CD4-positive, CD25-positive, alpha-beta regulatory T cell (primary cell): Measurements from ENCODE around the gene FAAP20. TPM values are rescaled to one million over a fixed set of nuclear protein-coding genes. Genes with fewer than 3 reads are reported as not detected.

Experiments used
- ATAC-seq, 2 donors: fragments of 150-1000 bp; cut with Tn5 transposase; one replicate each; pipeline ENCODE4 v1.10.0; 2021; ENCODE audit warnings: low read depth in 2 of 2, moderate number of reproducible peaks in 2 of 2, moderate library complexity in 1 of 2
- DNase-seq, 3 donors: peaks; one replicate each; pipeline versions ENCODE4 v3.0.0 to v3.0.0-alpha.2; 2012 to 2022; ENCODE audit warnings: mixed read lengths in 1 of 3
- H3K27ac ChIP-seq: one replicate; pipeline ENCODE4 v1.7.0; 2013; ENCODE audit warnings: mild to moderate bottlenecking, low read length; ENCODE audit not compliant: insufficient read depth, poor library complexity, severe bottlenecking
- H3K27me3 ChIP-seq: one replicate; pipeline ENCODE4 v1.7.0; 2013; ENCODE audit warnings: low read length; ENCODE audit not compliant: control insufficient read depth, insufficient read depth
- H3K36me3 ChIP-seq: one replicate; pipeline ENCODE4 v1.7.0; 2013; ENCODE audit warnings: mild to moderate bottlenecking, low read length, moderate library complexity; ENCODE audit not compliant: control insufficient read depth, insufficient read depth
- H3K4me1 ChIP-seq: 2 replicates; pipeline ENCODE4 v1.7.0; 2013; ENCODE audit warnings: mild to moderate bottlenecking, low read length; ENCODE audit not compliant: insufficient read depth, control insufficient read depth, poor library complexity, severe bottlenecking
- H3K4me3 ChIP-seq: one replicate; pipeline ENCODE4 v1.7.0; 2013; ENCODE audit warnings: low read depth, mild to moderate bottlenecking, low read length, moderate library complexity
- H3K9me3 ChIP-seq, 2 experiments: 1 replicate in 1 of 2; 2 replicates in 1 of 2; pipeline ENCODE4 v1.7.0; 2013; ENCODE audit warnings: low read length in 2 of 2, mild to moderate bottlenecking in 1 of 2, moderate library complexity in 1 of 2; ENCODE audit not compliant: control insufficient read depth in 2 of 2
- H3K27ac Mint-ChIP-seq, 3 donors: one replicate each; pipeline ENCODE4 v1.8.0; 2020 to 2022; ENCODE audit warnings: mild to moderate bottlenecking in 3 of 3, mixed read lengths in 3 of 3, moderate library complexity in 2 of 3
- H3K27me3 Mint-ChIP-seq: one replicate; pipeline ENCODE4 v1.8.0; 2022; ENCODE audit warnings: mild to moderate bottlenecking, mixed read lengths
- H3K36me3 Mint-ChIP-seq: one replicate; pipeline ENCODE4 v1.8.0; 2020; ENCODE audit warnings: mixed read lengths
- H3K4me1 Mint-ChIP-seq, 4 donors: one replicate each; pipeline ENCODE4 v1.8.0; 2020 to 2022; ENCODE audit warnings: mixed read lengths in 4 of 4, mild to moderate bottlenecking in 1 of 4
- H3K4me3 Mint-ChIP-seq, 4 donors: one replicate each; pipeline ENCODE4 v1.8.0; 2020 to 2022; ENCODE audit warnings: mild to moderate bottlenecking in 4 of 4, mixed read lengths in 4 of 4, moderate library complexity in 3 of 4
- H3K9me3 Mint-ChIP-seq, 7 donors: one replicate each; pipeline ENCODE4 v1.8.0; 2020 to 2022; ENCODE audit warnings: mixed read lengths in 7 of 7, mild to moderate bottlenecking in 3 of 7, moderate library complexity in 2 of 7
- polyA plus RNA-seq, 4 donors: library from polyadenylated mRNA; unstranded; fragments of 300-500 nt; fragmentation: Illumina TruSeq; gene quantifications; one replicate each; pipeline ENCODE4 v1.2.3, GENCODE V29; 2021
- total RNA-seq: library from RNA; stranded (reverse); gene quantifications from one replicate; pipeline ENCODE4 v1.2.3, GENCODE V29; 2022

The FAAP20 gene
- total and polyA plus RNA-seq, 5 donors from 2014 or later = 40.0 to 66.5 (median 45.4) TPM

- peaks cover 16% of the 10 kb centered on the region for H3K4me1 ChIP-seq
- H3K9me3 ChIP-seq = no peaks in the 10 kb centered on the region
- H3K4me3 ChIP-seq = no peak overlapping the region
- H3K4me3 Mint-ChIP-seq = peak overlapping the region in 1 of 4 donors; percentile 21
- peaks cover 0 to 7% (median 0%) of the 10 kb centered on the region in 4 donors for H3K4me1 Mint-ChIP-seq
- H3K27ac Mint-ChIP-seq = no peak overlapping the region
- no peaks in the 10 kb centered on the region for H3K27me3 Mint-ChIP-seq
- H3K27ac ChIP-seq = no peak overlapping the region
- H3K36me3 ChIP-seq = no peaks in the 10 kb centered on the region
- no peaks in the 10 kb centered on the region for H3K36me3 Mint-ChIP-seq
- H3K27me3 ChIP-seq = no peaks in the 10 kb centered on the region
- ATAC-seq = no peak
- DNase-seq = no peak
- peaks cover 0 to 2% (median 0%) of the 10 kb centered on the region in 7 donors for H3K9me3 Mint-ChIP-seq
Observed at GRCh38 chr1:2206813-2207487, 12.4 kb upstream of the FAAP20 start.

- Histone ChIP-seq H3K27ac (peak overlapping the region; percentile 67), H3K4me1 (peaks cover 16% of the 10 kb centered on the region), H3K4me3 (no peak overlapping the region), H3K9me3 (no peaks in the 10 kb centered on the region), H3K27me3 (no peaks in the 10 kb centered on the region), H3K36me3 (no peaks in the 10 kb centered on the region)
- H3K4me1 Mint-ChIP-seq = peaks cover 0 to 10% (median 0%) of the 10 kb centered on the region in 4 donors
- no peaks in the 10 kb centered on the region for H3K27me3 Mint-ChIP-seq
- peaks cover 0 to 2% (median 0%) of the 10 kb centered on the region in 7 donors for H3K9me3 Mint-ChIP-seq
- no peak overlapping the region for H3K27ac Mint-ChIP-seq
- H3K36me3 Mint-ChIP-seq = no peaks in the 10 kb centered on the region
- DNase-seq = peak; percentile 91 to 92 (median 92)
- H3K4me3 Mint-ChIP-seq = peak overlapping the region; percentile 15 to 73 (median 44)
- peak; percentile 88 for ATAC-seq
Observed at GRCh38 chr1:2205191-2205952, 10.8 kb upstream of the FAAP20 start.

- no peaks in the 10 kb centered on the region for H3K27me3 ChIP-seq
- Mint-ChIP-seq H3K27me3 (no peaks in the 10 kb centered on the region), H3K27ac (no peak overlapping the region), H3K9me3 (peaks cover 0 to 2% (median 0%) of the 10 kb centered on the region in 7 donors), H3K4me1 (peaks cover 0 to 15% (median 2%) of the 10 kb centered on the region in 4 donors), H3K4me3 (peak overlapping the region in 2 of 4 donors; percentile 24 to 69), H3K36me3 (no peaks in the 10 kb centered on the region)
- no peaks in the 10 kb centered on the region for H3K9me3 ChIP-seq
- H3K36me3 ChIP-seq = no peaks in the 10 kb centered on the region
- H3K27ac ChIP-seq = peak overlapping the region; percentile 61
- ATAC-seq (peak; percentile 6 to 28), DNase-seq (peak in 1 of 3 donors; percentile 68)
- no peak overlapping the region for H3K4me3 ChIP-seq
- H3K4me1 ChIP-seq = peaks cover 18% of the 10 kb centered on the region
Observed at GRCh38 chr1:2204415-2205190, 10.0 kb upstream of the FAAP20 start.

- no peak for DNase-seq
- Histone ChIP-seq H3K27ac (peak overlapping the region; percentile 61), H3K4me1 (peaks cover 25% of the 10 kb centered on the region), H3K36me3 (no peaks in the 10 kb centered on the region), H3K4me3 (no peak overlapping the region), H3K9me3 (no peaks in the 10 kb centered on the region), H3K27me3 (no peaks in the 10 kb centered on the region)
- Mint-ChIP-seq H3K4me3 (peak overlapping the region in 1 of 4 donors; percentile 24), H3K36me3 (no peaks in the 10 kb centered on the region), H3K27me3 (no peaks in the 10 kb centered on the region), H3K9me3 (no peaks in the 10 kb centered on the region), H3K4me1 (peaks cover 0 to 23% (median 9%) of the 10 kb centered on the region in 4 donors), H3K27ac (no peak overlapping the region)
- no peak for ATAC-seq
Observed at GRCh38 chr1:2203671-2204414, 9.3 kb upstream of the FAAP20 start.

GRCh38 chr1:2202843-2203601 is 8.4 kb upstream of the FAAP20 start:
- H3K27me3 ChIP-seq = no peaks in the 10 kb centered on the region
- no peaks in the 10 kb centered on the region for H3K36me3 Mint-ChIP-seq
- DNase-seq (no peak), ATAC-seq (no peak)
- no peak overlapping the region for H3K27ac ChIP-seq
- H3K9me3 Mint-ChIP-seq = no peaks in the 10 kb centered on the region
- peak overlapping the region in 2 of 4 donors; percentile 32 to 75 for H3K4me3 Mint-ChIP-seq
- H3K4me3 ChIP-seq = no peak overlapping the region
- H3K4me1 Mint-ChIP-seq = peaks cover 0 to 30% (median 9%) of the 10 kb centered on the region in 4 donors
- no peaks in the 10 kb centered on the region for H3K36me3 ChIP-seq
- H3K9me3 ChIP-seq = no peaks in the 10 kb centered on the region
- H3K27me3 Mint-ChIP-seq = no peaks in the 10 kb centered on the region
- peaks cover 33% of the 10 kb centered on the region for H3K4me1 ChIP-seq
- H3K27ac Mint-ChIP-seq = no peak overlapping the region

GRCh38 chr1:2202008-2202575 is 7.5 kb upstream of the FAAP20 start:
- DNase-seq (no peak), ATAC-seq (no peak)
- Mint-ChIP-seq H3K36me3 (no peaks in the 10 kb centered on the region), H3K27me3 (no peaks in the 10 kb centered on the region), H3K9me3 (no peaks in the 10 kb centered on the region), H3K27ac (peak overlapping the region in 2 of 3 donors; percentile 32 to 42), H3K4me1 (peaks cover 0 to 32% (median 9%) of the 10 kb centered on the region in 4 donors), H3K4me3 (peak overlapping the region in 3 of 4 donors; percentile 32 to 63 (median 39))
- H3K27ac ChIP-seq = no peak overlapping the region
- no peaks in the 10 kb centered on the region for H3K9me3 ChIP-seq
- H3K27me3 ChIP-seq = no peaks in the 10 kb centered on the region
- H3K4me3 ChIP-seq = no peak overlapping the region
- peaks cover 34% of the 10 kb centered on the region for H3K4me1 ChIP-seq
- H3K36me3 ChIP-seq = no peaks in the 10 kb centered on the region
